Right lobe of liver (tissue), 4 donors: ENCODE data around the gene B4GALT1.

Experiments
- CTCF ChIP-seq, 4 donors: fragments of 200-600 bp in 3 of 4; fragments of 450-650 bp in 1 of 4; IDR thresholded peaks; one replicate each; pipeline versions ENCODE4 v1.5.1 to v1.8.0; 2016 to 2022; ENCODE audit warnings: antibody characterized with exemption in 4 of 4, mild to moderate bottlenecking in 2 of 4
- POLR2A ChIP-seq: fragments of 450-650 bp; IDR thresholded peaks from one replicate; pipeline ENCODE4 v1.6.1; 2017; ENCODE audit warnings: antibody characterized with exemption, mild to moderate bottlenecking
- donor health status: DM: no; HTN: no; CAD: no.
- donor health status: DM: no; HTN: no; CAD: no.
- donor health status: DM: no; HTN: yes; CAD: no.

- no peak for TF ChIP-seq CTCF (IDR thresholded peaks at IDR 0.05)
- TF ChIP-seq POLR2A = no peak
Observed at GRCh38 chr9:33146298-33146697, 20.8 kb downstream of the B4GALT1 start.
